Mammary epithelial cell (primary cell): Measurements from ENCODE around the gene HEATR3.

ENCODE experiments used
- EZH2 ChIP-seq: IDR thresholded peaks from 2 replicates; pipeline ENCODE4 v1.6.1; 2012; ENCODE audit warnings: low read length, inconsistent platforms, borderline replicate concordance
- TF ChIP-seq, protein P1 (sequence below), 2 donors: IDR thresholded peaks in 1 of 2; conservative IDR thresholded peaks in 1 of 2; 2 replicates each; pipeline ENCODE4 v1.5.1; 2011 to 2012; ENCODE audit warnings: inconsistent platforms in 2 of 2, low read length in 2 of 2, mild to moderate bottlenecking in 2 of 2, control low read depth in 1 of 2, low read depth in 1 of 2; ENCODE audit not compliant: insufficient read depth in 1 of 2; ENCODE audit errors: extremely low read depth in 1 of 2

GRCh38 chr16:50151756-50152155 lies 86.0 kb downstream of the HEATR3 start:
- TF ChIP-seq, protein P1, sequence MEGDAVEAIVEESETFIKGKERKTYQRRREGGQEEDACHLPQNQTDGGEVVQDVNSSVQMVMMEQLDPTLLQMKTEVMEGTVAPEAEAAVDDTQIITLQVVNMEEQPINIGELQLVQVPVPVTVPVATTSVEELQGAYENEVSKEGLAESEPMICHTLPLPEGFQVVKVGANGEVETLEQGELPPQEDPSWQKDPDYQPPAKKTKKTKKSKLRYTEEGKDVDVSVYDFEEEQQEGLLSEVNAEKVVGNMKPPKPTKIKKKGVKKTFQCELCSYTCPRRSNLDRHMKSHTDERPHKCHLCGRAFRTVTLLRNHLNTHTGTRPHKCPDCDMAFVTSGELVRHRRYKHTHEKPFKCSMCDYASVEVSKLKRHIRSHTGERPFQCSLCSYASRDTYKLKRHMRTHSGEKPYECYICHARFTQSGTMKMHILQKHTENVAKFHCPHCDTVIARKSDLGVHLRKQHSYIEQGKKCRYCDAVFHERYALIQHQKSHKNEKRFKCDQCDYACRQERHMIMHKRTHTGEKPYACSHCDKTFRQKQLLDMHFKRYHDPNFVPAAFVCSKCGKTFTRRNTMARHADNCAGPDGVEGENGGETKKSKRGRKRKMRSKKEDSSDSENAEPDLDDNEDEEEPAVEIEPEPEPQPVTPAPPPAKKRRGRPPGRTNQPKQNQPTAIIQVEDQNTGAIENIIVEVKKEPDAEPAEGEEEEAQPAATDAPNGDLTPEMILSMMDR (conservative IDR thresholded peaks at IDR 0.05 in 1 of 2, IDR thresholded peaks at IDR 0.05 in 1 of 2; ENCODE audit: extremely low read depth in 1 of 2, insufficient read depth in 1 of 2, low read depth in 1 of 2, low read length in 2 of 2) = no peak
- no peak for TF ChIP-seq EZH2
